NCI-H187 treated with DMSO at 0.1 percent for 48 hours (cell line): ENCODE measurements around the gene RIBC2.
"Not testable (repeated sequence)": the region's sequence is repeated elsewhere in the genome, so short reads cannot be mapped to it uniquely, and the experiment has no call there.

Experiments
- DNase-seq: peaks from one replicate; lab custom pipeline; 2025; lab: John Stamatoyannopoulos, UW

The RIBC2 gene

DNA sequence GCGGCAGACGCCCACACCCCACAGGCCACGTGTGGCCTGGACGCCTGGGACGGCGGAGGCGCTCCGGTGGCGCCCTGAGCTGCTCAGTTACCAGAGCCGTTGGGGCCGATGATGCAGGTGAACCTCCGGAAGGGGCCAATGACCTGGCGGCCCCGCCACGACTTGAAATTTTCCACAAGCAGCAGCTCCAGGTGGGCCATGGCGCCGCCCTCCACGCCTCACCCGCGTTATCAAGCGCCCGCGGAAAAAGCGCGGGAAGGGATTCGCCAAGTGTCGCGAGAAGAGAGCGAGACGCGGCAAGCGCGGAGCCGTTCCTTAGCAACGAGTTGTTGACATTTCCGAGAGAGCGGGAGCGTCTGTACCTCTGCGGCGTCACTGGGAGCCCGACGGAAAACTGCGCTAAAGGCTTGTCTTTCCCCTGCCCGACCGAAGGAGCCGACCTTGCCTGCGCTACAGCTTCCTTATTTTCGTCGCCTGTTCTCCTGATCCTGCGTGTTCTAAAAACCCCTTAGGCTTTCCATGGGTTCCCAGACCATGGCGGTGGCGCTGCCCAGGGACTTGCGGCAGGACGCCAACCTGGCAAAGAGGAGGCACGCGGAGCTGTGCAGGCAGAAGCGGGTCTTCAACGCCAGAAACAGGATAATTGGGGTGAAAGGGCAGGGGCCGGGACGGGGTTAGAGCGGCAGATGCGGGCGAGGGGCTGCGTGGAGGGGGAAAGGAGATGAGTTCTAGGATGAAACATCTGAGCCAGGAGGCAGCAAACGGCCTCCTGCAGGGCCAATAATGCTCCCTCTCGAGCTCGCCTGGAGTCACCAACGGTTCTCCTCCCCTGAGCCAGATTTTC is at the start of gene RIBC2, which contains the start of gene SMC1B:
TSS of gene RIBC2 (plus strand) at position 326 of the 844 bp plus-strand sequence. CDS start at position 520, 194 bp downstream.
TSS of gene SMC1B (minus strand) at position 232 of the 844 bp plus-strand sequence. CDS start at position 200, 32 bp downstream.
- DNase-seq = no peak

- DNase-seq = no peak
Observed at GRCh38 chr22:45366713-45367112, 46.8 kb upstream of the RIBC2 start.

DNA sequence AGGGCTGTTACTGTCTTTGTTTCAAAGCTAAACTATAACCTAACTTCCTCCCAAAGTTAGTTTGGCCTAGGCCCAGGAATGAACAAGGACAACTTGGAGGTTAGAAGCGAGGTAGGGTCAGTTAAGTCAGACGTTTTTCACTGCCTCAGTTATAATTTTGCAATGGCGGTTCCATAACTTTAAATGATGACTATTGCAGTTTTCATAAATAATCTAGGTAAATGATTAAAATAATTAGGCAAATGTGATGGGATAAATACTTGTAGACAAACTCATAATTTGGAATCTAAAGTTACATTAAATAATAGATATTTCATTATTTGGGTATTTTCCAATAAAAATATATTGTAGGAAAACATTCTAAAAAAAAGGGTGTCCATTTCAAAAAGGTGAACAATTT is 39.9 kb upstream of the RIBC2 start:
- not testable (repeated sequence) for DNase-seq

GRCh38 chr22:45376009-45376408 is 37.5 kb upstream of the RIBC2 start:
- no peak for DNase-seq

GRCh38 chr22:45376703-45377102 is 36.8 kb upstream of the RIBC2 start:
- no peak for DNase-seq

DNA sequence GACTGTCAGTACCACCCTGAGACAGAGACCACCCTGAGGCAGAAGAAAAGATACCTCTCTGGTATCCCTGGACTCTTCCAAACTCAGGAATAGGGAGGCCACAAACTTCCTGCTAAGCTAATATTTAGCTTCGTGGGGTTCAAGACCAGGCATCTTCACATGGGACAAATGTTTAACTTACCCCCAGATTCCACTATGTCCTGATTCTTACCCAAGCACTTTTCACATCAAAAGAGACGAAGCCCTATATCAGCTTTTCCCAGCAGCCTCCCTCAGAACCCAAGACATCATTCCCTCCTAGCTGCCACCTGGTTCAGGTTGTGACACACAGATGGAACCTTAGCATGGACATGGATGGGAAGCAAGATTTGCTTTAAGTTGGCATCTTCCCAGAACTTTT is 32.1 kb upstream of the RIBC2 start:
- DNase-seq = no peak

DNA sequence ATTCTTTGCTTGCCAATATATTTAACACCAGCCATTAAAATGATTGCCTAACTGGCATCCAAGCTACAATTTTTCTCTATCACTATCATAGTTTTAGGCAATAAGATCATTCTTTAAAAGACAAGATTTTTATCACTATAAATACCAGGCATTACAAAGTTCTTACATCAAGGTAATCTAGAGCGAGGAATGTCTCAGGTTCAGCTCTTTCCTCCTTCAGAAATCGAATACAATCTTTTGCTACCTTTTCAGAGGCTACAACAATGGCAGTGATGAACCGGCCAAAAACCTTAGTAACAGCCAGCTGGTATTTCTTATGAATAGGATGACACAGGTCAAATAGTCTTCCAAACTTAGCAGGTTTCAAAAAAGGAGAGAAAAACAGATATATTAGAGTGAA is 23.9 kb upstream of the RIBC2 start:
- DNase-seq = no peak

DNA sequence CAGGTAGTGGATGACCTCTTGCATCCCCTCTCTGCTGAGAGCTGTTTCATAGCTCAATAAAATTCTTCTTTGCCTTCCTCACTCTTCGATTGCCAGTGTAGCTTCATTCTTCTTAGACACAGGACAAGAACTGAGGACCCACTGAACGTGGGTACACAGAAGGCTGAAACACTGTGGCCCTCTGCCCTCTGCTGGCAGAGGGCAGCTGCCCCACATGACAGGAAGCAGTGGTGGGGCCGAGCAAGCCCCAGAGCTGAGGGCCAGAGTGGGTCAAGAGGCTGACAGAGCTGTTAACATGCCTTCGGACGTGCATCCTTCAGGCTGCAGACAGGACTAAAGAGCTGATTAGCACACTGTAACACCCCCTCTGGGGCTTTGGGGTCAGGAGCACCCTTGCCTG is 15.7 kb upstream of the RIBC2 start:
- no peak for DNase-seq

DNA sequence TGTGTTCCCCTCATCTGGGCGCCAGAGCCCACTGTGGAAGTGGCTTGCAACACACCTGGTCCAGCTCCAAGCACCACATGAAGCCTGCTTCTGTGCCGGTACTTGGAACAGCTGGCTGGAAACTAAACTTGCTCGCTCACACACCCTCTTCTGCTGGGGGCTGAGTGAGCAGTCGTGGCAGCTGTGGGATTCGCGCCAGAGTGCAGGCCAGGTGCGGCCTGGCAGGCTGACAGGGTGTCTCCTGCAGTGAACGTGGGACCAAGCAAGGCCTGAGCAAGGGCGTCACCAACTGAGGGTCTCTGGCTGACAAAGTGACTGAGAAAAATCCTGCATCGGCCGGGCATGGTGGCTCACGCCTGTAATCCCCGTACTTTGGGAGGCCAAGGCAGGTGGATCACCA is 15.3 kb upstream of the RIBC2 start:
- no peak for DNase-seq

- no peak for DNase-seq
Observed at GRCh38 chr22:45399712-45400445, 13.6 kb upstream of the RIBC2 start.

DNA sequence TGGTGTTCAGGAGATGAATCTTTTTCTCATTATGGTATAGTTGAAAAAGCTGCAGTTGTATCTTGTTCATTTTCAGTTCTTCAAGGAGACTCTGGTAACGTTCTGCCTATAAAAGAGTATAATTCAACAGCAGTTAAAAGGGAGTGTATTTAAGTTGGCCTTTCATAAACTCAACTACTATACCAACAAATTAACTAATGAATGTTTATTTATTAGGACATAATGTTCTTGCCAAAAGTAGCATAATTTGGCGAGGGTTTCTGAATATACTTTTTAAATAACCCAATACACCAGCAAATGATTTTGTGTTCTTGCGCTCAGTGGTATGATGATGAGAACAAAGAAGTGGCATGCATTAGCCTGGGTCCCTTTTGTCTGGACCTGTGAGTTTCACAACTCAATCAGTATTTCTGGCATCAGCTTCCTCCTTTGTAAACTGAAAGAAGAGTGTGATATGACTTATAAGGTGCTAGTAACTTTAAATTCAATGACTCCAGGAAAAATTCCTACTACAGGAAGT is 11.0 kb upstream of the RIBC2 start:
- DNase-seq = no peak

- no peak for DNase-seq
Observed at GRCh38 chr22:45407793-45408192, 5.7 kb upstream of the RIBC2 start.

DNA sequence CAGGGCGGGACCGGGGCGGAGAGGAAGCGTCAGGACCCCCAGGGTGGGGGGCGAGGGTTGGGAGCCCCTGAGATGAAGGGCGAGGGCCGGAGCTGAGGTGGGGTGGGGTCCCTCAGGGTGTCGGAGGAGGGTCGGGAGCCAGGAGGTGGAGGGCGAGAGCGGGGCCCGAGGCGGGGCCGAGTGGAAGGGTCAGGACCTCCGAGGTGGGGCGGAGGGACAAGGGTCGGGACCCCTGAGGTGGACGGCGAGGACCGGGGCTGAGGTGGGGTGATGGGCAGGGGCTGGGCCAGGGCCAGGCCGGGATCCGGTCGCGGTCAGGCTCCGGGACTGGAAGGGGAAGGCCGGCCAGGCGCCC is 503 bp upstream of the RIBC2 start:
- no peak for DNase-seq

DNA sequence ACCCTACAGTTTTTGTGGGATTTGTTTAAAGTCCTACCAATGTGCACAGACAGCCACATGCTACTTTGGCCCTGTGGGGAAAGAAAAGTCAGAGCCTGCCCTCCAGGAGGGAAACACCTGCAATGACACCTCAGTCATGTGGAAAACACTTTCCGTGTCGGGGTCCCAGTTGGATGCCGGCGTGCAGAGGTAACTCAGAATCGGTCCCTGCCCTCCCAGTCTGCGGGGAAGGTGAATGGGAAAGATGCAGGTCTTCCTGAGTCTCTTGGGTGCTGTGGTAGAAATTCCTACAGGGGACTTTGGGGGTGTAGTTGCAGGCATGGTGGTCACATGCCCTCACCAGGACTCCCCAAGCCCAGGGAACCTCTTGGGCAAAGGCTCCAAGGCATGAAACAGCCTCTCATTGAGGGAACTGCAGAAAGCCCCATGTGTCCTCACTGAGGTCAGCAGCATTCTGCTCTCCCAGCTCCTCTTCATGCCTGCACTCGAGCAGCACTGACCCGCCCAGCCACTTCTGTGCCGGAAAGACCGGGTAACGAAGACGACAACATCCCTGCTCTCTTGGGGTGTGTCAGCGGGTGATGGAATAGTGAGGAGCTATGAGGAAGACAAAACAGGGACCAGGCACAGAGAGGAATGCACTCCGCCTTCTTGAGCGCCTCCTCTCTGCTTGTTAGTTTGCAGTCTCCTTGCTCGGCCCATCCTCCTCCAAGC is 4.7 kb downstream of the RIBC2 start:
- no peak for DNase-seq

DNA sequence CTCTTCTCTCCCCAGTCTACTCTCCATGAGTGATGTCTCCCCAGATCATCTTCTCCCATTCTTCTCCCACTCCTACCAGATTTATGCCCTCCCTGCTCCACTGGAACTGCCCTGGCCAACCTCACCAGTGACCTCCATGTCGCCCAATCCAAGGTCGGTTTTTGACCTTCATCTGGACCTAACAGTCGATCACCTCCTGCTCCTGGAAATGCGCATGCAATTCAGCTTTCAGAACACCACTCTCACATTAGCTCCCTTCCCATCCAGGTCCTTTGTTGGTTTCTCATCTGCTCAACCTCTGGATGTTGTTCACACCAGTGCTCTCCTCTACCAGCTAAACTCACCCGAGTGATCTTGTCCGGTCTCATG is 5.3 kb downstream of the RIBC2 start:
- no peak for DNase-seq

GRCh38 chr22:45420011-45420410 is 6.5 kb downstream of the RIBC2 start:
- DNase-seq = no peak

- DNase-seq = no peak
Observed at GRCh38 chr22:45420539-45420938, 7.0 kb downstream of the RIBC2 start.

GRCh38 chr22:45421349-45422055 is 8.0 kb downstream of the RIBC2 start:
- DNase-seq = no peak

DNA sequence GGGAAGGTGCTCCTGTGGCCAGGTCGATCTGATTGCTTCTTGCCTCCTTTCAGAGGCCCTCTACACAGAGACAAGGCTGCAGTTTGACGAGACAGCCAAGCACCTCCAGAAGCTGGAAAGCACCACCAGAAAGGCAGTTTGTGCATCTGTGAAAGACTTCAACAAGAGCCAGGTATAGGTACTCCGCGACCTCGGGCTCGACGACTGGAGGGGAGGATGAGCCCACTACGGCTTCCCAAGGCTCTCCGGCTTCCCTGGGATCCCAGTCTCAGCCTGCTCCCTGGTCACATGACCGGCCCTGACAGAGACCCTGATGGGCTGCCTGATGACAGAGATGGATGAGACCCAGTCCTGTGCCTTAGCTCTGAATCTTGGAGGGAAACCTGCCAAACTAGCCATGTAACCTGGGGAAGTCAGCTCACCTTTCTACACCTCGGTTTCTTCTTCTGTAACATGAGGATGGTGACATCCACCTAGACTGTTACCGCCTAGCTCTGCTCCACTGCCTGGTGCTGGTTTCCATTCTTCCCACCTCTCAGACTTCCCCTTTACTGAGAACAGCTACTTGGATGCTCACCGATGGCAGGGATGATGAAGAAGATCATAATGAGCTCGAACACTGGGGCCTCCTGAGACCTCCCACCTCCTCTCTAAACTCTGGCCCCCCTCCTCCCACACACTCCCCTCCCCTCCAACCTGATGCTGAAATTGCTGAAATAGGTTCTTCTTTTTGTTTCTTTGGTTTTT is 8.9 kb downstream of the RIBC2 start:
- no peak for DNase-seq

DNA sequence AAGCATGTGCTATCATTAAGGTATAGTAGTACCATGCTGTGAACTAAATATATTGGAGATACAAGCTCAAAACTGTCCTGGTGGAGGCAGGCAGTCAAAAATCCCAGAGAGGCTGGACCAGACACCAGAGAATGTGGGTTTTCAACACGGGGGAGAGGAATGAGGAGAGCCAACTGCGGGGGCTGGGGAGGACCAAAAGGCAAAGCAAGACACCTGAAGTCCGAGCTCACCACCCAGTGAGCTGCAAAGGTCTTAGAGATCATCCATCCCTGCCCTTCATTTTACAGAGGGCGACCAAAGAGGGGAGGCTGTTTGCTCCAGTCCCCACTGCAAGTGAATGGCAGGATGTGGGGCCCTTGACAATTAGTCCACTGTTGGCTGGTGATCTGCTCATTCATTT is 10.0 kb downstream of the RIBC2 start:
- no peak for DNase-seq

GRCh38 chr22:45424241-45424731 is 10.8 kb downstream of the RIBC2 start:
- no peak for DNase-seq
